ENCODE measurements around the gene PXMP4. TPM values are rescaled to one million over a fixed set of nuclear protein-coding genes. Genes with fewer than 3 reads are reported as not detected.
A peak's percentile ranks its signal among the peaks of the same experiment; 100 is the strongest.

Gene PXMP4
- total RNA-seq, 1 donor from 2014 or later = 35.6 TPM

DNA sequence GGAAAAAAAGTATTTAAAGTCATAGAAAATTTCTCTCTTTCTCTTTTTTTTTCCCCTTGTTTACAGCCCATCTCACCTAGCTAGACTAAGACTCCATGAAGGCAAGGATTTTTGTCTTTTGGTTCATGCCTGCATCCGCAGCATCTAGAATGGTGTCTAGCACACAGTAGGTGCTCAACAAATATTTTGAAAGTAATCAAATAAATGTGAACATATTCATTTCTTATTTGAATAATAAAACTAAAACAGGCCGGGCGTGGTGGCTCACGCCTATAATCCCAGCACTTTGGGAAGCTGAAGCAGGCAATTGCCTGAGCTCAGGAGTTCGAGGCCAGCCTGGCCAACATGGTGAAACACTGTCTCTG, 7.0 kb upstream of the PXMP4 start:
- intact Hi-C loops (cut with DNase I) = no loop called here
- no peak for ATAC-seq
- Histone ChIP-seq H3K36me3 (no peaks in the 10 kb centered on the region), H3K27ac (no peak overlapping the region), H3K4me1 (no peaks in the 10 kb centered on the region), H3K9me3 (no peaks in the 10 kb centered on the region), H3K4me3 (no peak overlapping the region), H3K27me3 (no peaks in the 10 kb centered on the region)
- no peak for DNase-seq
- TF ChIP-seq, protein P1, sequence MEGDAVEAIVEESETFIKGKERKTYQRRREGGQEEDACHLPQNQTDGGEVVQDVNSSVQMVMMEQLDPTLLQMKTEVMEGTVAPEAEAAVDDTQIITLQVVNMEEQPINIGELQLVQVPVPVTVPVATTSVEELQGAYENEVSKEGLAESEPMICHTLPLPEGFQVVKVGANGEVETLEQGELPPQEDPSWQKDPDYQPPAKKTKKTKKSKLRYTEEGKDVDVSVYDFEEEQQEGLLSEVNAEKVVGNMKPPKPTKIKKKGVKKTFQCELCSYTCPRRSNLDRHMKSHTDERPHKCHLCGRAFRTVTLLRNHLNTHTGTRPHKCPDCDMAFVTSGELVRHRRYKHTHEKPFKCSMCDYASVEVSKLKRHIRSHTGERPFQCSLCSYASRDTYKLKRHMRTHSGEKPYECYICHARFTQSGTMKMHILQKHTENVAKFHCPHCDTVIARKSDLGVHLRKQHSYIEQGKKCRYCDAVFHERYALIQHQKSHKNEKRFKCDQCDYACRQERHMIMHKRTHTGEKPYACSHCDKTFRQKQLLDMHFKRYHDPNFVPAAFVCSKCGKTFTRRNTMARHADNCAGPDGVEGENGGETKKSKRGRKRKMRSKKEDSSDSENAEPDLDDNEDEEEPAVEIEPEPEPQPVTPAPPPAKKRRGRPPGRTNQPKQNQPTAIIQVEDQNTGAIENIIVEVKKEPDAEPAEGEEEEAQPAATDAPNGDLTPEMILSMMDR (IDR thresholded peaks at IDR 0.05) = no peak

DNA sequence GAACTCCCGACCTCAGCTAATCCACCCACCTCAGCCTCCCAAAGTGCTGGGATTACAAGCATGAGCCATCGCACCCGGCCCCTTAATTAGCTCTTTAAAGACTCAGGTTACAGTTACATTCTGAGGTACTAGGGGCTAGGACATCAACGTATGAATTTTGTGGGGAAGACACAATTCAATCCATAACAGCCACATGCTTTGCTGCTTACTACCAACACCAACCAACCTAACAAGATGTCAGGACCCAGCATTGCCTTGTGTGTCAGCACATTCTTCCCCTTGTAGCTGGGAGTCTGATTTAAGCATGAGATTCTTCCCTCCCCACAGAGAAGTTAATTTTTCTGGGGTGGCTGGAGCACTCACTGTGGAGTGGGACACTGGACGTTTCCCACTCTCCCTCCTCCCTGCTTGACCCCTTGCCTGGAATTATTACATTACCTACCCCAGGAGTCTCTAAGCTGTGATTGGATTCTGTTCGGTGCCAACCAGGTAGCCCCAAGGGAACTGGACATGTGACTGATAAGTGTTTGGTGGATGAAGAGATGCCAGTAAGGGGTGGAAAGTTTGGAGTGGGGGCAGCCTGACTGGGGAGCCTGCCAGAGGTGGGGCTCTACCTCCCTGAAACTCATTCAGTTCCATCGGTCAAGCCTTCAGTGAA, 5.6 kb upstream of the PXMP4 start:
- peak; percentile 50 for ATAC-seq
- no peak for DNase-seq
- peak overlapping the region; percentile 36 for H3K27ac ChIP-seq
- no peaks in the 10 kb centered on the region for H3K27me3 ChIP-seq
- no peaks in the 10 kb centered on the region for H3K36me3 ChIP-seq
- TF ChIP-seq, protein P1 (IDR thresholded peaks at IDR 0.05) = no peak
- intact Hi-C loops (cut with DNase I) = no loop called here
- no peaks in the 10 kb centered on the region for H3K9me3 ChIP-seq
- H3K4me3 ChIP-seq = no peak overlapping the region
- H3K4me1 ChIP-seq = no peaks in the 10 kb centered on the region

DNA sequence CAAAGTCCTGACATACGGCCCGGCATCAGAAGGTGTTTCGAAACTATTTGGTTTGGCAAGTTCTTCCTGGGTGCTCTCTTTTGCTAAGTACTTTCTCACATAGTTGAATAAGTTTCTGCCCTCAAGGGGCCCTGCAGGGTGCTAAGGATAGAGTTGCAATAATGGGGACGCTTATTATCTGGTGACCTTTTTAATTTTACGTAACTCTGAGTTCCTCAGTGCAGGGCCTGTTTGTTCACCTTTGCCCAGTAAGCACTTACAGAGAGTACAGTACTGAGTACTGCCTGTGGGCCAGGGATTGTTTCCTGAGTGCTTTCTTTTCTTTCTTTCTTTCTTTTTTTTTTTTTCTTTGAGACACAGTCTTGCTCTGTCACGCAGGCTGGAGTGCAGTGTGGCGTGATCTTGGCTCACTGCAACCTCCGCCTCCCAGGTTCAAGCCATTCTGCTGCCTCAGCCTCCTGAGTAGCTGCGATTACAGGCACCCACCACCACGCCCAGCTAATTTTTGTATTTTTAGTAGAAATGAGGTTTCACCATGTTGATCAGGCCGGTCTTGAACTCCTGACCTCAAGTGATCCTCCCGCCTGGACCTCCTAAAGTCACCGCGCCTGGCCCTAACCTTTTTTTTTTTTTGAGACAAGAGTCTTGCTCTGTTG, 4.5 kb upstream of the PXMP4 start:
- DNase-seq (no peak), ATAC-seq (peak; percentile 74)
- Histone ChIP-seq H3K27me3 (no peaks in the 10 kb centered on the region), H3K27ac (peak overlapping the region; percentile 36), H3K36me3 (no peaks in the 10 kb centered on the region), H3K4me3 (no peak overlapping the region), H3K9me3 (no peaks in the 10 kb centered on the region), H3K4me1 (peaks cover 2% of the 10 kb centered on the region)
- intact Hi-C loops (cut with DNase I) = no loop called here
- TF ChIP-seq, protein P1 (IDR thresholded peaks at IDR 0.05) = no peak

DNA sequence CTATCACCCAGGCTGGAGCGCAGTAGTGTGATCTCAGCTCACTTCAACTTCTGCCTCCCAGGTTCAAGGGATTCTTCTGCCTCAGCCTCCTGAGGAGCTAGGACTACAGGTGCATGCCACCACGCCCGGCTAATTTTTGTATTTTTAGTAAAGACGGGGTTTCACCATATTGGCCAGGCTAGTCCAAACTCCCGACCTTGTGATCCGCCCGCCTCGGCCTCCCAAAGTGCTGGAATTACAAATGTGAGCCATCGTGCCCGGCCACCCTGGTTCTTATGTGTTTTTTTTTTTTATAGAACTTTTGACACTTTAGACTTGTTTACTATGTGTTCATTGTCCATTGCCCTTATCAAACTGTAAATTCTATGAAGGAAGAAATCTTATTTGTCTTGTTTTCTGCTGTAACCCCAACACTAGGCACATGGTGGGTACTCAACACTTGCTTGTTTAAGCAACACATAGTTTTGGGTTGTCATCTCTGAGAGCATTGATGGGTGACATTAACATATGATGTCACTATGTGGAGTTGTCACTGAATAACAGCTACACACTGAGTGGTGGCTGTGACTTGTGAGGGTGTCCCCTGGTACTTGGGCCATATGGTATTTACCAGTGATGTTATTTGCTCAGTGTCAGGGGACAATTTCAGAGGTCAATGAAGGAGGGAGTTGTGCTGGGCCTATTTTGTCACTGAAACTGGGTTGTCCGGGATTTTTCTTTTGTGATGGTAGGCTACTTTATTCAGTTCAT, 1.5 kb upstream of the PXMP4 start:
- Histone ChIP-seq H3K27ac (no peak overlapping the region), H3K4me1 (peaks cover 11% of the 10 kb centered on the region), H3K9me3 (no peaks in the 10 kb centered on the region), H3K27me3 (no peaks in the 10 kb centered on the region), H3K4me3 (no peak overlapping the region), H3K36me3 (no peaks in the 10 kb centered on the region)
- TF ChIP-seq, protein P1 (IDR thresholded peaks at IDR 0.05) = no peak
- no peak for ATAC-seq
- intact Hi-C loops (cut with DNase I) = no loop called here
- no peak for DNase-seq

DNA sequence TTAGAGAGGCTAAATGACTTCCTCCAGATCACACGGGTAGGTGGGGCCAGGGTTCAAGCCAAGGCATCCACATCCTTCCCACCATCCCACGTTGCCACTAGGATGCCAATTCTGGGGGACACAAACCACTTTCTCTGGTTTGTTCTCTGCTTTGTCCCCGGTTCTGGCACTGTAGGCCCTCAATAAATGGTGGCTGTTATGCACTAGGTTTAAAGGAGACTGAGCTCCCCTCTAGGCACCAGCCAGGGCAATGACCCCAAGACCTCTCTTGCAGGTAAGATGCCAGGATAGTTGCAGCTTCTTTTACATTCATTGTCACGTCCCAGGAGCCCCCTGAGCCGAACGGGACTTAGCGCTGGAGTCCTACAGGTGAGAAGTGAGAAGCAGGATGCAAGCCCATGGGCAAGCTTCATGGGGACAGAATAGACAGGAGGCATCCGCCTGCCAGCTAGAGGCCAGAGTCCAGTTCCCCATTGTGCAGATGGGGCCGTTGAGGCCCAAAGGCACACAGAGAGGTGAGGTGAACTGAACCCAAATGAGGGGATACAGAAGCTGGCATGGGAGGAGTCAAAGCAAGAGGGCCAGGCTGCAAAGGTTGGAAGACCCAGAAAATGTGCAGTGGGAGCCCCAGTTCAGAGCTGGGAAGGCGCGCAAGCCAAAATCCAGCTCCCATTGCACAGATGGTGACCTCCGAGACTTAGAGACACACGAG, 677 bp downstream of the PXMP4 start:
- Histone ChIP-seq H3K27me3 (no peaks in the 10 kb centered on the region), H3K36me3 (peaks cover 10% of the 10 kb centered on the region), H3K4me1 (peaks cover 11% of the 10 kb centered on the region), H3K27ac (peak overlapping the region; percentile 87), H3K9me3 (no peaks in the 10 kb centered on the region), H3K4me3 (peak overlapping the region; percentile 89)
- ATAC-seq = no peak
- DNase-seq = no peak
- TF ChIP-seq, protein P1 (IDR thresholded peaks at IDR 0.05) = no peak
- intact Hi-C loops (cut with DNase I) = no loop called here

Measured in upper lobe of right lung (tissue), 1 donor.